Epithelial cell of proximal tubule (primary cell): ENCODE results near the gene NDUFS8. TPM values are rescaled to one million over a fixed set of nuclear protein-coding genes. Genes with fewer than 3 reads are reported as not detected.

Experiments used
- DNase-seq: peaks from one replicate; pipeline ENCODE4 v3.0.0-alpha.2; 2011; ENCODE audit warnings: low read depth
- H3K4me3 ChIP-seq: 2 replicates; pipeline ENCODE4 v1.5.1; 2011; ENCODE audit warnings: low read depth, mild to moderate bottlenecking, low read length
- CTCF ChIP-seq: conservative IDR thresholded peaks from 2 replicates; pipeline ENCODE4 v1.5.1; 2012; ENCODE audit warnings: low read depth, mild to moderate bottlenecking, low read length
- total RNA-seq: library from RNA; depleted of rRNA; stranded (reverse); fragments of >200 nt; gene quantifications from 2 replicates; pipeline ENCODE4 v1.2.3, GENCODE V29; 2015

Gene NDUFS8
- total RNA-seq, 1 donor from 2014 or later: 345 TPM

GRCh38 chr11:68036141-68036716, 5.7 kb downstream of the NDUFS8 start:
- TF ChIP-seq CTCF: no peak
- no peak for DNase-seq
- H3K4me3 ChIP-seq: no peak overlapping the region

GRCh38 chr11:68036717-68037239, 6.3 kb downstream of the NDUFS8 start:
- H3K4me3 ChIP-seq: no peak overlapping the region
- DNase-seq: no peak
- no peak for TF ChIP-seq CTCF

- no peak overlapping the region for H3K4me3 ChIP-seq
- TF ChIP-seq CTCF: no peak
- DNase-seq: no peak
These were observed 7.1 kb downstream of the NDUFS8 start for GRCh38 chr11:68037411-68038225.

- no peak for TF ChIP-seq CTCF
- peak overlapping the region; percentile 82 for H3K4me3 ChIP-seq
- DNase-seq: no peak
These were observed 7.8 kb downstream of the NDUFS8 start for GRCh38 chr11:68038226-68038717.

- peak within 1 kb of the TSS; percentile 82 for H3K4me3 ChIP-seq
- no peak for DNase-seq
- TF ChIP-seq CTCF: no peak
These were observed 8.4 kb downstream of the NDUFS8 start, which contains the start of gene TCIRG1 for GRCh38 chr11:68038718-68039525. Gene TCIRG1, plus strand, starts transcription at chr11:68039025. Its CDS starts 2,247 bp downstream, at chr11:68041272.

- no peak for TF ChIP-seq CTCF
- no peak for DNase-seq
- H3K4me3 ChIP-seq: peak overlapping the region; percentile 82
These were observed 9.1 kb downstream of the NDUFS8 start for GRCh38 chr11:68039526-68040086.
